Nephron progenitor cell (in vitro differentiated cells): ENCODE data around the gene TMEM239.

ENCODE experiments used
- DNase-seq: peaks from one replicate; pipeline ENCODE4 v3.0.0; 2021
- H3K27ac Mint-ChIP-seq: 2 replicates; pipeline ENCODE4 v1.8.0; 2021; ENCODE audit warnings: mild to moderate bottlenecking, moderate library complexity, mixed read lengths
- H3K27me3 Mint-ChIP-seq: 2 replicates; pipeline ENCODE4 v1.8.0; 2021; ENCODE audit warnings: mild to moderate bottlenecking, low read depth, mixed read lengths; ENCODE audit not compliant: poor library complexity
- H3K36me3 Mint-ChIP-seq: 2 replicates; pipeline ENCODE4 v1.8.0; 2021; ENCODE audit warnings: low read depth, mixed read lengths
- H3K4me1 Mint-ChIP-seq: 2 replicates; pipeline ENCODE4 v1.8.0; 2021; ENCODE audit warnings: mixed read lengths
- H3K4me3 Mint-ChIP-seq: 2 replicates; pipeline ENCODE4 v1.8.0; 2021; ENCODE audit warnings: mild to moderate bottlenecking, moderate library complexity, mixed read lengths
- H3K9me3 Mint-ChIP-seq: 2 replicates; pipeline ENCODE4 v1.8.0; 2021; ENCODE audit warnings: mild to moderate bottlenecking, moderate library complexity, mixed read lengths
- CTCF ChIP-seq: fragments of 200-600 bp; sonication (generic); IDR thresholded peaks from 2 replicates; pipeline ENCODE4 v1.5.0; 2021; ENCODE audit warnings: antibody characterized with exemption

Gene TMEM239

GRCh38 chr20:2775139-2775538, 41.0 kb upstream of the TMEM239 start:
- Mint-ChIP-seq H3K27ac (no peak overlapping the region), H3K9me3 (peaks cover 34% of the 10 kb centered on the region), H3K27me3 (peaks cover 35% of the 10 kb centered on the region), H3K4me1 (peaks cover 10% of the 10 kb centered on the region), H3K4me3 (no peak overlapping the region), H3K36me3 (no peaks in the 10 kb centered on the region)
- no peak for TF ChIP-seq CTCF
- DNase-seq, result no peak

GRCh38 chr20:2778602-2779321, 37.4 kb upstream of the TMEM239 start:
- H3K27ac Mint-ChIP-seq, result no peak overlapping the region
- H3K36me3 Mint-ChIP-seq, result no peaks in the 10 kb centered on the region
- H3K27me3 Mint-ChIP-seq, result peaks cover 52% of the 10 kb centered on the region
- no peak overlapping the region for H3K4me3 Mint-ChIP-seq
- H3K4me1 Mint-ChIP-seq, result peaks cover 5% of the 10 kb centered on the region
- H3K9me3 Mint-ChIP-seq, result peaks cover 34% of the 10 kb centered on the region
- TF ChIP-seq CTCF, result no peak
- DNase-seq, result no peak

- H3K27ac Mint-ChIP-seq, result no peak overlapping the region
- no peak for DNase-seq
- H3K36me3 Mint-ChIP-seq, result no peaks in the 10 kb centered on the region
- peaks cover 66% of the 10 kb centered on the region for H3K27me3 Mint-ChIP-seq
- H3K9me3 Mint-ChIP-seq, result peaks cover 25% of the 10 kb centered on the region
- H3K4me3 Mint-ChIP-seq, result no peak overlapping the region
- no peak for TF ChIP-seq CTCF
- no peaks in the 10 kb centered on the region for H3K4me1 Mint-ChIP-seq
Observed at GRCh38 chr20:2780948-2781347, 35.2 kb upstream of the TMEM239 start.

- Mint-ChIP-seq H3K9me3 (peaks cover 22% of the 10 kb centered on the region), H3K36me3 (no peaks in the 10 kb centered on the region), H3K27me3 (peaks cover 53% of the 10 kb centered on the region), H3K4me1 (no peaks in the 10 kb centered on the region), H3K4me3 (no peak overlapping the region), H3K27ac (no peak overlapping the region)
- no peak for DNase-seq
- TF ChIP-seq CTCF, result no peak
Observed at GRCh38 chr20:2783908-2784566, 32.1 kb upstream of the TMEM239 start.

- Mint-ChIP-seq H3K27ac (peak overlapping the region; percentile 92), H3K4me3 (no peak overlapping the region), H3K9me3 (peaks cover 12% of the 10 kb centered on the region), H3K36me3 (peaks cover 56% of the 10 kb centered on the region), H3K4me1 (peaks cover 12% of the 10 kb centered on the region), H3K27me3 (no peaks in the 10 kb centered on the region)
- no peak for TF ChIP-seq CTCF
- DNase-seq, result no peak
Observed at GRCh38 chr20:2793471-2793870, 22.7 kb upstream of the TMEM239 start.
